Neutrophil (primary cell): Measurements from ENCODE around the gene SORCS2.

ENCODE experiments used
- H3K27ac ChIP-seq: fragments of 200-600 bp; sonication (generic); 2 replicates; pipeline ENCODE4 v1.5.1; 2016; ENCODE audit warnings: mild to moderate bottlenecking, moderate library complexity
- H3K27me3 ChIP-seq: fragments of 200-600 bp; sonication (generic); 2 replicates; pipeline ENCODE4 v1.6.0; 2016; ENCODE audit warnings: mild to moderate bottlenecking
- H3K36me3 ChIP-seq: fragments of 200-600 bp; sonication (generic); 2 replicates; pipeline ENCODE4 v1.5.1; 2017
- H3K4me1 ChIP-seq, 2 experiments: fragments of 200-600 bp in 1 of 2; sonication (generic) in 1 of 2; 1 replicate in 1 of 2; 2 replicates in 1 of 2; pipeline versions ENCODE4 v1.5.1 to v1.6.1; 2013 to 2016; ENCODE audit warnings: low read depth in 1 of 2, low read length in 1 of 2, mild to moderate bottlenecking in 1 of 2, moderate library complexity in 1 of 2; ENCODE audit not compliant: control insufficient read depth in 1 of 2, insufficient read depth in 1 of 2
- H3K4me3 ChIP-seq, 2 experiments: fragments of 200-600 bp in 1 of 2; sonication (generic) in 1 of 2; 1 replicate in 1 of 2; 2 replicates in 1 of 2; pipeline ENCODE4 v1.5.1; 2013 to 2016; ENCODE audit warnings: low read depth in 1 of 2, low read length in 1 of 2, mild to moderate bottlenecking in 1 of 2, moderate library complexity in 1 of 2
- H3K9me3 ChIP-seq: fragments of 200-600 bp; sonication (generic); 2 replicates; pipeline ENCODE4 v1.5.1; 2016
- CTCF ChIP-seq: fragments of 200-600 bp; sonication (generic); IDR thresholded peaks from 2 replicates; pipeline ENCODE4 v1.5.1; 2016; ENCODE audit warnings: antibody characterized with exemption

Gene SORCS2

GRCh38 chr4:7253837-7254236 is 61.5 kb downstream of the SORCS2 start:
- Histone ChIP-seq H3K27ac (no peak overlapping the region), H3K4me1 (no peaks in the 10 kb centered on the region)
- TF ChIP-seq CTCF = no peak

GRCh38 chr4:7254736-7255487 is 62.6 kb downstream of the SORCS2 start:
- H3K9me3 ChIP-seq = no peaks in the 10 kb centered on the region
- peaks cover 20% of the 10 kb centered on the region for H3K27me3 ChIP-seq
- H3K27ac ChIP-seq = no peak overlapping the region
- no peaks in the 10 kb centered on the region for H3K36me3 ChIP-seq
- no peak overlapping the region for H3K4me3 ChIP-seq
- H3K4me1 ChIP-seq = no peaks in the 10 kb centered on the region
- TF ChIP-seq CTCF = no peak

More at GRCh38 chr4:7253837-7254236, 61.5 kb downstream of the SORCS2 start:
- Histone ChIP-seq H3K27me3 (peaks cover 20% of the 10 kb centered on the region), H3K9me3 (no peaks in the 10 kb centered on the region), H3K4me3 (no peak overlapping the region), H3K36me3 (no peaks in the 10 kb centered on the region)

- Histone ChIP-seq H3K36me3 (no peaks in the 10 kb centered on the region), H3K27me3 (peaks cover 20% of the 10 kb centered on the region), H3K9me3 (no peaks in the 10 kb centered on the region), H3K27ac (no peak overlapping the region), H3K4me1 (no peaks in the 10 kb centered on the region), H3K4me3 (no peak overlapping the region)
- TF ChIP-seq CTCF = no peak
Observed at GRCh38 chr4:7255488-7255881, 63.1 kb downstream of the SORCS2 start.

GRCh38 chr4:7255996-7256395 is 63.7 kb downstream of the SORCS2 start:
- Histone ChIP-seq H3K27me3 (peaks cover 19% of the 10 kb centered on the region), H3K36me3 (no peaks in the 10 kb centered on the region), H3K4me3 (no peak overlapping the region), H3K27ac (no peak overlapping the region), H3K9me3 (no peaks in the 10 kb centered on the region), H3K4me1 (no peaks in the 10 kb centered on the region)
- no peak for TF ChIP-seq CTCF

GRCh38 chr4:7256984-7257810 is 64.9 kb downstream of the SORCS2 start:
- no peaks in the 10 kb centered on the region for H3K9me3 ChIP-seq
- no peaks in the 10 kb centered on the region for H3K36me3 ChIP-seq
- H3K27ac ChIP-seq = no peak overlapping the region
- TF ChIP-seq CTCF = no peak
- no peak overlapping the region for H3K4me3 ChIP-seq
- H3K27me3 ChIP-seq = peaks cover 9% of the 10 kb centered on the region
- no peaks in the 10 kb centered on the region for H3K4me1 ChIP-seq
